K562 (cell line): ENCODE results near the gene TNFRSF18. TPM values are rescaled to one million over a fixed set of nuclear protein-coding genes. Genes with fewer than 3 reads are reported as not detected.

Experiments
- ATAC-seq: fragments of 200-7000 bp; cut with Tn5 transposase; 3 replicates; pipeline ENCODE4 v1.9.1; 2020; ENCODE audit warnings: moderate library complexity
- BruUV-seq: library from RNA; stranded (reverse); fragments of 400-500 nt; replicated peaks from 2 replicates; lab custom pipeline; 2021; lab: Mats Ljungman, UMichigan
- CTCF ChIA-PET: fragments of 300-600 bp; formaldehyde crosslinking; extraction: SDS; loops from one replicate; lab custom pipeline; 2021; ENCODE audit warnings: low intra/inter-chr PET ratio; lab: Yijun Ruan, JAX
- POLR2A ChIA-PET: fragments of 300-600, 350-650 bp; sonication (Branson Sonifier 250); formaldehyde crosslinking; extraction: SDS; loops from one replicate; lab custom pipeline; 2021; ENCODE audit warnings: antibody characterized with exemption, inconsistent platforms; lab: Yijun Ruan, JAX
- DNase-seq, 4 experiments: peaks; one replicate each; pipeline versions ENCODE4 v3.0.0 to v3.0.0-alpha.2; 2011 to 2018; ENCODE audit warnings: low spot score in 3 of 4, mixed read lengths in 3 of 4; ENCODE audit errors: extremely low read depth in 1 of 4
- FAIRE-seq: peaks from 2 replicates; lab custom pipeline; 2011; peaks lifted over from hg19 to GRCh38; lab: Jason Lieb, UNC
- H2AFZ ChIP-seq: 2 replicates; pipeline ENCODE4 v1.6.0; 2011; ENCODE audit warnings: low read depth, low read length, control low read depth, inconsistent platforms
- H3K27ac ChIP-seq: fragments of 200-600 bp; 3 replicates; pipeline ENCODE4 v1.8.0; 2011; ENCODE audit warnings: low read depth, mild to moderate bottlenecking, control low read depth, inconsistent platforms, low read length, moderate library complexity, mixed read lengths; ENCODE audit errors: extremely low read depth
- H3K27me3 ChIP-seq, 2 experiments: fragments of 300-600 bp in 1 of 2; 2 replicates in 1 of 2; 3 replicates in 1 of 2; pipeline versions ENCODE4 v1.6.0 to v1.8.0; 2011; ENCODE audit warnings: inconsistent platforms in 2 of 2, low read length in 2 of 2, mild to moderate bottlenecking in 1 of 2, mixed read lengths in 1 of 2, moderate library complexity in 1 of 2; ENCODE audit not compliant: control insufficient read depth in 2 of 2, insufficient read depth in 2 of 2
- H3K36me3 ChIP-seq: fragments of 300-600 bp; 3 replicates; pipeline ENCODE4 v1.8.0; 2011; ENCODE audit warnings: mild to moderate bottlenecking, low read length, inconsistent platforms; ENCODE audit not compliant: control insufficient read depth, insufficient read depth
- H3K4me1 ChIP-seq, 2 experiments: fragments of 200-600 bp in 1 of 2; replicated peaks in 1 of 2; 2 replicates in 1 of 2; 3 replicates in 1 of 2; pipeline versions ENCODE4 v1.5.1 to v1.8.0; 2011; ENCODE audit warnings: inconsistent platforms in 2 of 2, low read length in 2 of 2, mild to moderate bottlenecking in 1 of 2, mixed read lengths in 1 of 2, moderate library complexity in 1 of 2; ENCODE audit not compliant: control insufficient read depth in 2 of 2, insufficient read depth in 2 of 2
- H3K4me2 ChIP-seq: 2 replicates; pipeline ENCODE4 v1.6.1; 2011; ENCODE audit warnings: low read length, control low read depth, inconsistent platforms, mixed read lengths; ENCODE audit not compliant: insufficient read depth
- H3K4me3 ChIP-seq: fragments of 200-600 bp; sonication (generic), shearing (Covaris generic); 2 replicates; pipeline ENCODE4 v1.5.1; 2016; ENCODE audit warnings: control low read depth, inconsistent platforms
- H3K79me2 ChIP-seq: fragments of 200-600 bp; 3 replicates; pipeline ENCODE4 v1.8.0; 2011; ENCODE audit warnings: low read length, inconsistent platforms; ENCODE audit not compliant: control insufficient read depth, insufficient read depth
- H3K9ac ChIP-seq, 2 experiments: 2 replicates each; pipeline versions ENCODE4 v1.6.0 to v1.6.1; 2011; ENCODE audit warnings: low read depth in 2 of 2, low read length in 2 of 2, control low read depth in 1 of 2, inconsistent platforms in 1 of 2, mild to moderate bottlenecking in 1 of 2, mixed read lengths in 1 of 2; ENCODE audit not compliant: insufficient read depth in 1 of 2
- H3K9me1 ChIP-seq: one replicate; pipeline ENCODE4 v1.6.0; 2011; ENCODE audit warnings: inconsistent platforms, mild to moderate bottlenecking, low read length, moderate library complexity; ENCODE audit not compliant: control insufficient read depth, insufficient read depth
- H3K9me3 ChIP-seq: replicated peaks from 2 replicates; pipeline ENCODE4 v1.5.1; 2011; ENCODE audit warnings: low read depth, low read length, inconsistent platforms; ENCODE audit not compliant: control insufficient read depth, insufficient read depth
- H4K20me1 ChIP-seq: replicated peaks from 2 replicates; pipeline ENCODE4 v1.6.1; 2011; ENCODE audit warnings: low read length, inconsistent platforms, mixed read lengths; ENCODE audit not compliant: control insufficient read depth, insufficient read depth
- ELF2 ChIP-seq: fragments of 250-450 bp; sonication (Bioruptor Pico); IDR thresholded peaks from 2 replicates; pipeline ENCODE4 v1.5.0; 2021; ENCODE audit warnings: mild to moderate bottlenecking
- HDAC1 ChIP-seq, 2 experiments: fragments of 450-650 bp; IDR thresholded peaks; 2 replicates each; pipeline ENCODE4 v1.6.1; 2016 to 2017; ENCODE audit warnings: inconsistent platforms in 1 of 2, mild to moderate bottlenecking in 1 of 2, moderate library complexity in 1 of 2
- HOXB6 ChIP-seq: fragments of 250-450 bp; sonication (Bioruptor Pico); IDR thresholded peaks from 2 replicates; pipeline ENCODE4 v1.5.1; 2022; ENCODE audit warnings: mild to moderate bottlenecking, borderline replicate concordance
- MTF1 ChIP-seq: fragments of 250-450 bp; sonication (Bioruptor Pico); IDR thresholded peaks from 2 replicates; pipeline ENCODE4 v1.9.0; 2021; ENCODE audit warnings: moderate library complexity, mild to moderate bottlenecking, inconsistent platforms, borderline replicate concordance
- NR2F6 ChIP-seq: fragments of 450-650 bp; formaldehyde crosslinking; IDR thresholded peaks from 2 replicates; pipeline ENCODE4 v1.4.0; 2020; ENCODE audit warnings: mild to moderate bottlenecking
- PCBP1 ChIP-seq: fragments of 200-400 bp; formaldehyde crosslinking; IDR thresholded peaks from 2 replicates; pipeline ENCODE4 v1.6.1; 2018; ENCODE audit warnings: mild to moderate bottlenecking, low read depth, low read length; ENCODE audit not compliant: poor library complexity, severe bottlenecking
- PHF8 ChIP-seq: fragments of 200-600 bp; sonication (generic); IDR thresholded peaks from 2 replicates; pipeline ENCODE4 v1.6.1; 2012; ENCODE audit warnings: mixed run types, mild to moderate bottlenecking, inconsistent platforms, low read length, moderate library complexity, borderline replicate concordance
- SMC3 ChIP-seq: conservative IDR thresholded peaks from 2 replicates; pipeline ENCODE4 v1.6.1; 2011; ENCODE audit warnings: low read depth, low read length, improper control_type of control experiment; ENCODE audit not compliant: insufficient read depth
- TEAD2 ChIP-seq: fragments of 450-650 bp; IDR thresholded peaks from 2 replicates; pipeline ENCODE4 v1.6.1; 2016; ENCODE audit warnings: missing genetic modification characterization, control low read depth, missing compliant biosample characterization
- ZBTB7A ChIP-seq: IDR thresholded peaks from 2 replicates; pipeline ENCODE4 v1.6.1; 2011; ENCODE audit warnings: low read depth, mild to moderate bottlenecking, low read length, moderate library complexity, borderline replicate concordance; ENCODE audit not compliant: control insufficient read depth
- ZNF282 ChIP-seq: sonication (generic); formaldehyde crosslinking; IDR thresholded peaks from 2 replicates; pipeline ENCODE4 v1.8.1; 2023; ENCODE audit warnings: missing genetic modification reagents
- WGBS: fragments of 100-300 bp; shearing (Covaris generic); methylation state at CpG from one replicate; pipeline ENCODE4 v1.1.6; 2016; ENCODE audit warnings: low coverage, mixed read lengths; ENCODE audit not compliant: insufficient coverage; ENCODE audit errors: missing lambda C conversion rate; 5-methylcytosine and 5-hydroxymethylcytosine counted together
- in situ Hi-C: fragments of 300-500 bp; cut with MboI; formaldehyde crosslinking; loops from 4 replicates; pipeline ENCODE4 v1.15.0; 2018; ENCODE audit warnings: inconsistent platforms, mixed read lengths
- intact Hi-C: fragments of 100-400 bp; cut with micrococcal nuclease; formaldehyde crosslinking; loops from 2 replicates; pipeline ENCODE4 v1.14.2; 2022
- polyA plus RNA-seq, 8 experiments: library from polyadenylated mRNA; depleted of rRNA in 4 of 8; stranded (reverse) in 5 of 8; unstranded in 3 of 8; fragments of >200 nt; fragmentation: Nextera tagmentation in 2 of 8; fragmentation: Illumina TruSeq in 1 of 8; extraction: Ambion mirVana in 2 of 8; extraction: Trizol in 1 of 8; gene quantifications; 2 replicates each; pipeline versions ENCODE4 v1.2.1 to v1.2.3, GENCODE V29; 2011 to 2014; ENCODE audit warnings: inconsistent platforms in 1 of 8, missing spikeins in 1 of 8
- total RNA-seq, 7 experiments: library from RNA; depleted of rRNA in 6 of 7; stranded (reverse); fragments of >200 nt in 6 of 7; fragmentation: Illumina TruSeq in 2 of 7; extraction: Trizol in 2 of 7; gene quantifications; 2 replicates each; pipeline versions ENCODE4 v1.2.1 to v1.2.3, GENCODE V29; 2011 to 2021; ENCODE audit warnings: low replicate concordance in 1 of 7
- TF ChIP-seq, protein P1 (sequence below): sonication (generic); formaldehyde crosslinking; IDR thresholded peaks from 2 replicates; pipeline ENCODE4 v1.9.0; 2022; ENCODE audit warnings: mild to moderate bottlenecking, missing genetic modification reagents

TNFRSF18 gene
- total and polyA plus RNA-seq, 9 of the 15 experiments (the other 6 are each of a cell fraction or from before 2014, with no cell fraction given), result 0.24 to 0.27 TPM; not detected in 7

DNA sequence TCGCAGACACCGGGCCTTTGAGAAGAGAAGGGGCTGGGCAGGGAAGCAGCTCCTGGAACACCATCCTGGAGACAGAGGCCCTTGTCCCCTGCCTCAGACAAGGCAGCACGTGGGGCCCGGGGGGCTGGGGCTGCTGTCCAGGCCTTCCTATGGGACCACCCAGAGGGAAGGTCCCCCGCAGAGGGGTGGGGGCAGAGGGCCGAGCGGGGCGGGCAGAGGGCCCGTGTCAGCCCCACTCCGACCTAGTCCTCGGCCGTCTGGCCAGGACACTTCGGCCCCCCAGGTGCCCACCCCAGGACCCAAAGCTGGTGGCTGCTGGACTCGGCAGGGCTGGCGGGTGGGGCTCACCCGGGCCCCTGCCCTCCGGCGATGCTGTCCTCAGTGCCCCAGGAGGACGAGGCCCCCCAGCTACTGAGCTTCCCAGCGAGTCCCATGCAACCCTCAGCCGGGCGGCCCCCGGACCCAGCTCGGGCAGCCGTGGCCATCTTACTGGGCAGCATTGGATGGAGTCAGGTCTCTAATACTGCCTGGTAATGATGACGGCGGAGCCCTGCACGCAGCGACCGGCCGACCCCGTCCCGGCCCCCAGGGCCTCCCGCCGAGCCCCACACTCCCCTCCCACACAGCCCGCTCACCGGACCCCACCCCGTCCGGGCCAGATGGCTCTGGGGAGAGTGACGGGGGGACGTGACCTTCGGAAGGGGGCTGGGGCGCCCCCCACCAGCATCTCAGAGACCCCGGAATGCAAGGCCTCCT is 39.6 kb downstream of the TNFRSF18 start:
- in situ Hi-C loops, result no loop called here
- Histone ChIP-seq H3K79me2 (no peaks in the 10 kb centered on the region), H3K27me3 (peaks cover 74 to 95% of the 10 kb centered on the region in 2 experiments), H3K36me3 (no peaks in the 10 kb centered on the region), H3K4me3 (no peak overlapping the region), H4K20me1 (peaks cover 6% of the 10 kb centered on the region; the same call in 1 of the 2 replicates), H3K4me1 (peaks cover 0 to 93% of the 10 kb centered on the region in 2 experiments; a peak in 2 of 5 replicates), H3K9me1 (no peaks in the 10 kb centered on the region), H3K9ac (no peak overlapping the region), H3K27ac (no peak overlapping the region), H3K4me2 (no peak overlapping the region), H3K9me3 (no peaks in the 10 kb centered on the region), H2AFZ (no peak overlapping the region)
- ChIA-PET CTCF (no interaction called here), POLR2A (no interaction called here)
- TF ChIP-seq MTF1 (CRISPR knock-in tag) (no peak), PCBP1 (peak; percentile 26), HDAC1 (IDR thresholded peaks at IDR 0.05) (no peak), ZBTB7A (peak; percentile 29; the same call in 1 of the 2 replicates), ZNF282 (CRISPR knock-in tag) (no peak), SMC3 (no peak), ELF2 (CRISPR knock-in tag) (no peak), PHF8 (no peak), TEAD2 (tag) (no peak), NR2F6 (CRISPR knock-in tag) (no peak), HOXB6 (CRISPR knock-in tag) (no peak)
- TF ChIP-seq, protein P1, sequence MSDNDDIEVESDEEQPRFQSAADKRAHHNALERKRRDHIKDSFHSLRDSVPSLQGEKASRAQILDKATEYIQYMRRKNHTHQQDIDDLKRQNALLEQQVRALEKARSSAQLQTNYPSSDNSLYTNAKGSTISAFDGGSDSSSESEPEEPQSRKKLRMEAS (CRISPR knock-in tag), result no peak
- intact Hi-C loops, result no loop called here
- 10% methylated on average over 31 of the region's 44 CpGs for WGBS
- no peak for FAIRE-seq
- no TSS peak for BruUV-seq
- ATAC-seq, result no peak
- DNase-seq, result no peak
